ENCODE measurements around the gene VCX3A.

DNA sequence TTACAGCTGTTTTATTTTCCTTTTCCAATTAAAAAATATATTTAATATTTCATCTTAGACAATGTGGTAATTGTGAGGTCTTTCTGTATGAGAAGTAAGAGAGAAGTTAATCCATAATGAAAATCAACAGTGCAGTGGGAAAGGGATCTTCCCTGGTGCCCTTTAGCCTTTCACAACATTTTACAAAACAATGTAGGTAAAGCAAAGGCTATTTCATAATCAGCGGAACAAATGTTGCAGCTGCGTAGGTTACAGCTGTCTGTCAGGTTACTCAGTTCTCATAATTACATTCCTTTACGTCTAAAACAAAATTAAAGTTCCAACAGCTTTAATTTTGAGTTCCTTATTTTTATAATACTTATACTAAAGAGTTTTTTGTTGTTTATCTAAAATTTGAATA is 22.8 kb upstream of the VCX3A start:
- TF ChIP-seq CTCF (IDR thresholded peaks at IDR 0.05) (no peak), POLR2A (IDR thresholded peaks at IDR 0.05) (no peak)

Measured in testis (tissue), 2 donors.